ENCODE measurements around the gene RARRES1.

Gene RARRES1

GRCh38 chr3:158738653-158739052 lies 6.4 kb upstream of the RARRES1 start:
- no peak for DNase-seq (ENCODE audit: low read depth)
- no peak overlapping the region for H3K4me3 ChIP-seq (ENCODE audit: low read depth, low read length)

- no peak for DNase-seq (ENCODE audit: low read depth)
- H3K4me3 ChIP-seq (ENCODE audit: low read depth, low read length) = no peak overlapping the region
These were observed 5.8 kb upstream of the RARRES1 start for GRCh38 chr3:158737976-158738615.

GRCh38 chr3:158737410-158737809 lies 5.2 kb upstream of the RARRES1 start:
- no peak overlapping the region for H3K4me3 ChIP-seq (ENCODE audit: low read depth, low read length)
- no peak for DNase-seq (ENCODE audit: low read depth)

GRCh38 chr3:158735296-158736033 lies 3.2 kb upstream of the RARRES1 start:
- no peak overlapping the region for H3K4me3 ChIP-seq (ENCODE audit: low read depth, low read length)
- DNase-seq (ENCODE audit: low read depth) = no peak

- DNase-seq (ENCODE audit: low read depth) = no peak
- H3K4me3 ChIP-seq (ENCODE audit: low read depth, low read length) = no peak overlapping the region
These were observed 1.4 kb upstream of the RARRES1 start for GRCh38 chr3:158733656-158734055.

GRCh38 chr3:158732856-158733200 lies 571 bp upstream of the RARRES1 start:
- DNase-seq (ENCODE audit: low read depth) = no peak
- H3K4me3 ChIP-seq (ENCODE audit: low read depth, low read length) = peak overlapping the region; percentile 55

GRCh38 chr3:158731486-158731885 lies 771 bp downstream of the RARRES1 start:
- H3K4me3 ChIP-seq (ENCODE audit: low read depth, low read length) = peak overlapping the region; percentile 55
- DNase-seq (ENCODE audit: low read depth) = no peak

- no peak for DNase-seq (ENCODE audit: low read depth)
- H3K4me3 ChIP-seq (ENCODE audit: low read depth, low read length) = no peak overlapping the region
These were observed 3.4 kb downstream of the RARRES1 start for GRCh38 chr3:158728851-158729250.

- DNase-seq (ENCODE audit: low read depth) = no peak
- H3K4me3 ChIP-seq (ENCODE audit: low read depth, low read length) = no peak overlapping the region
These were observed 4.2 kb downstream of the RARRES1 start for GRCh38 chr3:158728061-158728377.

GRCh38 chr3:158727206-158728060 lies 4.8 kb downstream of the RARRES1 start:
- DNase-seq (ENCODE audit: low read depth) = no peak

GRCh38 chr3:158725348-158726011 lies 6.8 kb downstream of the RARRES1 start:
- no peak overlapping the region for H3K4me3 ChIP-seq (ENCODE audit: low read depth, low read length)
- peak; percentile 93 for DNase-seq (ENCODE audit: low read depth)

More at GRCh38 chr3:158727206-158728060, 4.8 kb downstream of the RARRES1 start:
- no peak overlapping the region for H3K4me3 ChIP-seq (ENCODE audit: low read depth, low read length)

- H3K4me3 ChIP-seq (ENCODE audit: low read depth, low read length) = no peak overlapping the region
- DNase-seq (ENCODE audit: low read depth) = no peak
These were observed 8.3 kb downstream of the RARRES1 start for GRCh38 chr3:158723991-158724390.

- DNase-seq (ENCODE audit: low read depth) = no peak
- H3K4me3 ChIP-seq (ENCODE audit: low read depth, low read length) = no peak overlapping the region
These were observed 10.1 kb downstream of the RARRES1 start for GRCh38 chr3:158722108-158722507.

GRCh38 chr3:158718490-158719170 lies 13.6 kb downstream of the RARRES1 start:
- H3K4me3 ChIP-seq (ENCODE audit: low read depth, low read length) = no peak overlapping the region
- DNase-seq (ENCODE audit: low read depth) = peak; percentile 96

- DNase-seq (ENCODE audit: low read depth) = no peak
- no peak overlapping the region for H3K4me3 ChIP-seq (ENCODE audit: low read depth, low read length)
These were observed 14.7 kb downstream of the RARRES1 start for GRCh38 chr3:158717576-158717975.

GRCh38 chr3:158713094-158713499 lies 19.2 kb downstream of the RARRES1 start:
- no peak overlapping the region for H3K4me3 ChIP-seq (ENCODE audit: low read depth, low read length)
- DNase-seq (ENCODE audit: low read depth) = no peak

- H3K4me3 ChIP-seq (ENCODE audit: low read depth, low read length) = no peak overlapping the region
- no peak for DNase-seq (ENCODE audit: low read depth)
These were observed 19.8 kb downstream of the RARRES1 start for GRCh38 chr3:158712443-158712842.

GRCh38 chr3:158711886-158712285 lies 20.4 kb downstream of the RARRES1 start:
- no peak overlapping the region for H3K4me3 ChIP-seq (ENCODE audit: low read depth, low read length)
- no peak for DNase-seq (ENCODE audit: low read depth)

GRCh38 chr3:158710601-158711000 lies 21.7 kb downstream of the RARRES1 start:
- no peak overlapping the region for H3K4me3 ChIP-seq (ENCODE audit: low read depth, low read length)
- DNase-seq (ENCODE audit: low read depth) = no peak
